NOMO-1 (cell line): ENCODE data around the gene C22orf15.

Experiments
- DNase-seq, 2 experiments: peaks; one replicate each; lab custom pipeline; 2025; ENCODE audit not compliant: unreplicated experiment in 2 of 2; lab: John Stamatoyannopoulos, UW

C22orf15 gene

GRCh38 chr22:23772649-23773473 is 10.1 kb downstream of the C22orf15 start, which contains the start of gene MMP11:
TSS of gene MMP11 (plus strand) at chr22:23772849. CDS start at chr22:23772871, 22 bp downstream.
- peak in 1 of 2 experiments; percentile 13 for DNase-seq

GRCh38 chr22:23773483-23774113 is 10.8 kb downstream of the C22orf15 start:
- DNase-seq: no peak

GRCh38 chr22:23774114-23774921 is 11.5 kb downstream of the C22orf15 start:
- DNase-seq: no peak

GRCh38 chr22:23774922-23775436 is 12.2 kb downstream of the C22orf15 start:
- no peak for DNase-seq

- DNase-seq: no peak
Measured at GRCh38 chr22:23775779-23776375, 13.1 kb downstream of the C22orf15 start.

- no peak for DNase-seq
Measured at GRCh38 chr22:23777776-23778576, 15.2 kb downstream of the C22orf15 start.

- no peak for DNase-seq
Measured at GRCh38 chr22:23778577-23778900, 15.7 kb downstream of the C22orf15 start.

- no peak for DNase-seq
Measured at GRCh38 chr22:23779083-23779482, 16.3 kb downstream of the C22orf15 start.

GRCh38 chr22:23779731-23780130 is 16.9 kb downstream of the C22orf15 start:
- DNase-seq: no peak

- no peak for DNase-seq
Measured at GRCh38 chr22:23780146-23780748, 17.5 kb downstream of the C22orf15 start.

GRCh38 chr22:23781065-23781464 is 18.3 kb downstream of the C22orf15 start:
- no peak for DNase-seq

- DNase-seq: no peak
Measured at GRCh38 chr22:23781511-23782183, 18.9 kb downstream of the C22orf15 start.

GRCh38 chr22:23782252-23782651 is 19.5 kb downstream of the C22orf15 start:
- DNase-seq: no peak

- no peak for DNase-seq
Measured at GRCh38 chr22:23782703-23783102, 19.9 kb downstream of the C22orf15 start.

GRCh38 chr22:23783265-23784150 is 20.7 kb downstream of the C22orf15 start:
- no peak for DNase-seq

- DNase-seq: no peak
Measured at GRCh38 chr22:23784215-23784732, 21.5 kb downstream of the C22orf15 start.

- DNase-seq: no peak
Measured at GRCh38 chr22:23786261-23786710, 23.5 kb downstream of the C22orf15 start.
